Hepatocyte (in vitro differentiated cells): Measurements from ENCODE around the gene ABCC9.

Experiments used
- CTCF ChIP-seq: fragments of 200-600 bp; sonication (generic); IDR thresholded peaks from 2 replicates; pipeline ENCODE4 v1.5.1; 2016; ENCODE audit warnings: antibody characterized with exemption, mild to moderate bottlenecking; ENCODE audit not compliant: poor library complexity
- EZH2 ChIP-seq: fragments of 200-600 bp; sonication (generic); IDR thresholded peaks from 2 replicates; pipeline ENCODE4 v1.6.1; 2016; ENCODE audit warnings: antibody characterized with exemption, mild to moderate bottlenecking, borderline replicate concordance

DNA sequence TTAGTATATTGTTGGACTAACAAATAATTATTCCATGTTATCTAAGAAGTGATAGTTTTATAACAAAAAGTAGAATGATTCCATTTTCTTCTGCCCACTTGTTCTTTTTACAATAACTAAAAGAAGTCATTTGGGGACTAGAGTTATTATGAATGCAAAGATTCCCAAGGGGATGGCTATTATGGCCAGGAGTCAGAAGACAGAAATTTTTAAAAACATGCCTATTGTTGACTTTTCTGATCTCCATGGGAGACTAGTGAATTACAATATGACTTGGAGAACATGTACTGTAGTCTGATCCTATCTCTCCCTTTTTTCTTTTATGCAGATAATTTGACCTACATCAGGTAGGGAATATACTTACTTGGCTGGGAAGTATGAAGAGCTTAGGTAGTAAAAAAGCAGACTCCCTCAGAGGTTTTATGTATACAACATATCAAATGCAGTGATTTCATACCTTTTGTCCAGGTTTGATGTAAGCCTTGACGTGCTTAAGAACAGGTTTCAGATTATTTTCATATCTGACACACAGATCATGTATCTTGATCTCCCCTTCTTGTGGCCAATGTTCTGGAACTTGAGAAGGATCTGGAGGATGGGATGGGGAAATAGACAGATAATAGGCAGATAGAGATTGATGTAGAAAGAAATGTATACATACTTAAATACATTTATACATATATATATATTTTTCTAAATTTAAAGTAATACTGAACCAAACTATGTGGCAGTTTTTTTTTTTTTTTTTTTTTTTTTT, 125.7 kb downstream of the ABCC9 start:
- TF ChIP-seq CTCF (no peak), EZH2 (no peak)
